OCI-M2 (cell line): ENCODE results near the gene PDE3B.
A peak's percentile ranks its signal among the peaks of the same experiment; 100 is the strongest.
"Not testable (repeated sequence)": the region's sequence is repeated elsewhere in the genome, so short reads cannot be mapped to it uniquely, and the experiment has no call there.

Experiments
- DNase-seq: peaks from one replicate; lab custom pipeline; 2025; ENCODE audit not compliant: unreplicated experiment; lab: John Stamatoyannopoulos, UW

Gene PDE3B

GRCh38 chr11:14881576-14882193 is 238.1 kb downstream of the PDE3B start:
- no peak for DNase-seq

- DNase-seq = no peak
Observed at GRCh38 chr11:14882196-14882595, 238.6 kb downstream of the PDE3B start.

GRCh38 chr11:14883683-14884082 is 240.1 kb downstream of the PDE3B start:
- DNase-seq = not testable (repeated sequence)

DNA sequence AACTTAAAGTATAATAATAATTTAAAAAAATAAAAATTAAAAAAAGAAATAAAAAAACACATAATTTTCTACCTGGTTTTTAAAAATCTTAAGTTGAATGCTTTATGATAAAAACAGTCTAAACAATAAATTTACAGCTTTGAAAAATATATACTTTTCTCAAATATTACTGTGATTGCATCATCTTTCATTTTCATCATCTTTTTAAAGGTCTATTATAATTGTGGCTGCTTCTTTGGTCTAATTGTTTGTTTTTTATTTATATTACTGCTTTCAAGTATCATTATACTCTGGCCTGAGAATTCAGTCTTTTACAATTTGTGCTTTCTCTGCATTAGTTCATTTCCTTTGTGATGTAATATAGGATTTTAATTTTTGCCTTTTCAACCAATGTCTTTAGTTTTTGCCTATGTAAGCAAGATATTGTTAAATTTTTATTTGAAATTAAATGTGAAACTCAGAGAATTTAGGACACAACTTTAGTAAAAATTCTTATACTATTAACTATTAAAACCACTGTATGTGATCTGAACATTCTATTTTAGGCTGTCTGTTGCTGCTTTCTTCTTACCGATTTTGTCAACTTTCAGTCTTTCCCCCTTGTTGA is 241.2 kb downstream of the PDE3B start:
- no peak for DNase-seq

DNA sequence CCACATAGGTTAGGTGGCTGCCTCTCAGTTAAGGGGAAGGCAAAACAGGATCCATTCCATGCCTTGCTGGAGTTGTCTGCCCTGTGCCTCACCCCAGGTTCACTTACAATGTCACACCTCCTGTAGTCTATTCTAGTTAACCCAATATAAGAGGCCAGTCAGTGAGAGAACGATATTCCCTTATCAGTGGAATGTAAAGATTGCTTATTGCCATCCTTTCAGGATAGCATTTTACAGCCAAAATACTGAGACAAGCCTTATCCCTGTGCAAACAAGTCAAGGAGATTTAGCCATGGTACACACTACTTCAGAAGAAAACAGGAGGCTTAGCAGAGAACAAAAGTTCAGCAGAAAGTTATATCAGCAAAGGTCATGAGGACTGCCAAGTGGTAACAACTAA is 242.9 kb downstream of the PDE3B start:
- DNase-seq = no peak

DNA sequence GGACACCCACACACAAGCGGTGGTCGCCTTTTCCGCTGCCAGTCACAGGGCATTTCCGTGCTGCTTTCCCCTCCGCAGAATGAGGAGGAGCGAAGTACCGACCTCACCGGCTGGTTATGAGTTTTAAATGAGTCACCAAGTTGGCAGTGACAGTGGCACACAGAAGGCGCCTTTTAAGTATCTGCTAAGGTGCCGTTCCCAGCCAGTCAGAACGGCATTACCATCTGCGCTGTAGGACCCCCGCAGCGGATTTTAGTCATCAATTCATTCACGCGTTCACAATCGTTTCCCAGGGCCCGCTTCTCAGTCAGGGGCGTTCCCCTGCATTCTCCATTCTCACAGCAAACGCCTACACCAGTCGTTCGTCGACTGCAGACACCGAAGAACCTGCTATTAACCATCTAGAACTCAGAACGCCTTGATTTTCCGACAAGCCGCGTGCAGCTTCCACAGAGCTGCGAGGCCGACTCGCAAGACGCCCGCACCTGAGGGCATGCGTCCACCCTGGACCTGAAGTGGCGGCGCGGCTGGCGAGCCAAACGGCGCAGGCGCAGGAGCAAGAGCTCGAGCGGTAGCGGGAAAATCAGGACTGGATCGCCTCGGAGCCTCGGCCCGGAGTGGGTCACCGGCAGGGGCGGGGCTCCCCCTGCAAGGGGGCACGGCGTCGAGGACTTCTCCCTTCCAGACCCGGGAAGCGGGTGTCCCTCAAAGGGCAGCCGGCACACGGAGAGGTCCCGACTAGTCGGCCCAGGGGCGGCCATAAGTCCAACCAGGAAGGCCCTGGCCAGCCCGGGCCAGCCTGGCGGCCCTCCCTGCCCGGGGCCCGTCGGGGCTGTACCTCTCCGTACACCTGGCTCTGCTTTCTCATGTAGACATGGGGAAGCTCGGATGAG is 247.8 kb downstream of the PDE3B start:
- peak; percentile 25 for DNase-seq

GRCh38 chr11:14892036-14892556 is 248.5 kb downstream of the PDE3B start, which contains the start of gene CYP2R1:
Gene CYP2R1, minus strand, starts transcription at chr11:14892231. Its CDS starts 26 bp downstream, at chr11:14892205.
- DNase-seq = peak; percentile 79

DNA sequence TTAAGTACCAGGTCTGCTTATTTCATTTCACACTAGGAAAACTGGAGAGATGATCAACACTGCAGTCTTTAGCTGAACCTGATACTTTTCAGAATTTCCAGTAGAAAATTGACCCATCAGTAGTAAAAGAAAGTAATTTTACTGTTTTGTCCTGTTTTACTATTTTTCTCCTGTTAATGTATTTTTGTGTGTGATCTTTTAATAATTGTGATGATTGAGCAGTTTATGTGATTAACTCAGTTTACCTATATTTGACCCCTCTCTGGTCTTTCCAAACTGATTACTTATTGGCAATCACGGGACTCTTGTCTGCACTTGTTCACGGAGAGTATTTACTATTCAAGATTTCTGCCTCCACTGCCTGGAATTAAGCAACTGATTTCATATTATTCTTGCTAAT is 249.0 kb downstream of the PDE3B start:
- DNase-seq = no peak

DNA sequence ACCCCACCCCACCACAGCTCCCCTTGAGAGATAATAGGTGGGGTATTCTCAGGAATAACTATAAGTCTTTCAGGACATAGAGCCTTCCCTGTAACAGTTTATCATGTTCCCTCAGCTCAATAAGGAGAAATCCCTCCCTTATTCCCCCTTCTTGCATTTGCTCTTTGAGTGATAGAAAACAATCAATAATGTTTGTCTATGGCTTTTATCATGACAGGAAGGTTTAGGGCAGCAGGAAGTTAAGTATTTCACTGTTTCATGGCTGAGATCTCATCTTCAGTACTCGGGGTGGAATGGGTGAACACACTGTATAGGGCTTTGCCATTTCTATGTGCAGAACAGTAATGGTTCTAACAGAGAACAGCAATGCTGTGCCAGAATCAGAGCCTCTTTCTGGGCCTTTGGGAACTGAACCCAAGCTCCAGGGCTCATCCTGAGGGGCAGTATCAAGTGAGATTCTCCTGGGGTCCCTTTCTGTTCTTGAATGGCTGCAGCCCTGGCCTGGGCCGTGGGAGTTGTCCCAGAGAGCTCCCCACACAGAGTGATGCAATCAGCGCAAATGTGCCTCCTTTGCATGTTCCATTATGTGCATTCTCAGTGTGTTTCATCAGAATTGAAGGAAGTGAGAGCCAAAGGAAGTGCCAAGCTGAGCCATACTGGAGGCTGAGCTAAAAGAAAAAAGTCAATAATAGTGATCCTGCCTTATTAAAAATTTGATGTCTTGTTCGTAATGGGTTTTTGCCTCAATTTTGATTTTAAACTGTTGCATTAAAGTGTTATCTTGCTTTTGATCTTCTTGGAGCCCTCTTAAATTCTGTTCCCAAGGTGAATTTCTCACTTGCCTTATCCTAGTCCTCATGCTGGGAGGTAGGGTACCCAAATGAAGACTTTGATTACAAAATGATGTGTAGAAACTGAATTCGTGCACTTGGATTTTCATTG is 251.3 kb downstream of the PDE3B start:
- DNase-seq = no peak

DNA sequence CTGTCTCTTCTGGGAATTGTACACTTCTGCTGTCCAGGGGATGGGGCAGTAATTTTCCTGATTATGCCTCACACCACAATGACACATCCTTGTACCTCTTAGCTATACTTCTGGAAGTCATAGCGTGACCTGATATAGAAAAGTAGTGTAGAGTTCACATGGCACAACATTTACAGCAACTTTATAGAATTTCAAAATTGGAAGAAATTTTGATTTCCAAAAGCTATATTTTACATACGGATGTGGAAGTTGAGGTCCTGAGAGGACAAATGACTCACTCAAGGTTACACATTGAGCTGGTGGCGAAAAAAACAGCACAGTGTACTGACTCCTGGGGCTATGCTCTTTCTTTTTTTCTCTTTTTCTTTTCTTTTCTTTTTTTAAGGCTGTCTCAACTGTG is 254.8 kb downstream of the PDE3B start:
- DNase-seq = no peak

GRCh38 chr11:14898906-14899305 is 255.3 kb downstream of the PDE3B start:
- DNase-seq = no peak

DNA sequence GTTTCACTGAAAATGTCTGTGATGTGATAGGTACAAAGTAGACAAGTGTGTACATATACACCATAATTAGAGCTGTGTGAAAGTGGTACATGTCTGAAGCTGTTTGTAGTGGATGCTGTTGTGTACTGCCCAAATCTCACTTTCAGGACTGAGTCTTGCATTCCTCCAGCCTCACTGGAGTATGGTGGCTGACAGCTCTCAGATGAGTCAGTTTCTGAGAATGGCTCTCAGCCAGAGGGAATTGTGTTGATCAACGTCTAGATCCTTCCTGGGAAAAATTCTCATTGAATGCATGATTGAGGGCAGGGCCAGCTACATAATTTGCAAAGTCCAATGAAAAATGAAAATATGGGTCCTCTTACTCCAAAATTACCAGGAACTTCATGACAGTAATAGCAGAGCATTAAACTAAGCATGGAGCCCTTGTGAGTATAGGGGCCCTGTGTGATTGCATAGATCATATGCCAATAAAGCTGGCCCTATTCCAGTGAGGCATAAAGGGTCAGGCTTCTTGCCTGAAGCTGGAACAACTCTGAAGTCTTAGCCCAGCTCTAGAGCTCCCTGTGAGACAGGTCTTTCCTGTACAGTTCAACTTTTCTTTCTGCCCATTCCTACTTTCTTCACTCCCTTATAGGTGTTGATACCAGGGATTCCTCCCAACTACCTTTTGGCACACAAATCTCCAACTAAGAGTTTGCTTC is 259.2 kb downstream of the PDE3B start:
- no peak for DNase-seq

GRCh38 chr11:14904745-14905103 is 261.1 kb downstream of the PDE3B start:
- no peak for DNase-seq

- no peak for DNase-seq
Observed at GRCh38 chr11:14905104-14906033, 261.8 kb downstream of the PDE3B start.

- DNase-seq = no peak
Observed at GRCh38 chr11:14906578-14906977, 263.0 kb downstream of the PDE3B start.

- no peak for DNase-seq
Observed at GRCh38 chr11:14906993-14907392, 263.4 kb downstream of the PDE3B start.

- DNase-seq = no peak
Observed at GRCh38 chr11:14907411-14908213, 264.0 kb downstream of the PDE3B start.

DNA sequence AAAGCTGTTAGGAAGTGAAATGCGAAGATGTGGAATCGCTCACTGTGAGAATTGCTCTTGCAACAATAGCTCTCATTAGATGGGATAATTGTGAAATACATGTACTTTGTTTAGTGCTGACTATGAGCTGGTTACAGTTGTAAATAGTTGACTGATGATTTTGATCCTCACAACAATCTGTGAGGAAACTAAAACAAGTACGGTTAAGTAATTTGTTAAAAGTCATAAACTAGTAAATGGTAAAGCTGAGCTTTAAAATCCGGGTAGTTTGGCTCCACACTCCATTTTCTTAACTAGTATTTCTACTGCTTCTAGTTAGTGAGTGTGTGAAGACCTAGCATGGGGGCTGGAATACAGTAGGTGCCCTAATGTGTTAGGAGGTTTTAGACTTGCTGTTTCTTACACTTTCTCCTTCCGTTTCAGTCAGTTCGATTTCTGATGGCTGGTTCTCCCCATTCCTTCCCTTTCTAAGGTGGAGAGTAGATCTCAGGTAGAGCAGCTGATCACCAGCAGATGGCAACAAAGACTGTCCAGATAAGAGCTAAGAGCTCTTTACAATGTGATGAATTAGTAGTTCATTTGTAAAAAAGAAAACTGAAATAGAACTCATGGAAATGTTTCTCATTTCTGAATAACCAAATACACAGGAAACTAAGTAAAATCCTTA is 264.7 kb downstream of the PDE3B start:
- DNase-seq = no peak
